ENCODE data around the gene IQGAP3.
"Not testable (repeated sequence)": the region's sequence is repeated elsewhere in the genome, so short reads cannot be mapped to it uniquely, and the experiment has no call there.

IQGAP3 gene

DNA sequence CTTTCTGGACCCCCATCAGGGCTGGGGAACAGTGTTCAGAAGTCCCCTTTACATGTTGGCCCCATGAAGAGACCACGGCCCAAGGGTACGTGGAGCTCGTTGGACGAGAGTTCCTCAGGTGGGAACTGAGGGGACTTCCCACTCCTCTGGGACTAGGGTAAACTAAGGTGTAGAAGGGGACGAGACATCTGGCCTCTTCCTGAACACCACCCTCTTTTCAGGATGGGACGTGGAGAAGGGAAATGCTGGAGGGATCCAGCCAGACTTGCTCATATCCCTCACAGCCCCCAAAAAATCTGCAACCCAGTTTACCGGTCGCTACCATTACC, 21.3 kb upstream of the IQGAP3 start:
- DNase-seq, result no peak

DNA sequence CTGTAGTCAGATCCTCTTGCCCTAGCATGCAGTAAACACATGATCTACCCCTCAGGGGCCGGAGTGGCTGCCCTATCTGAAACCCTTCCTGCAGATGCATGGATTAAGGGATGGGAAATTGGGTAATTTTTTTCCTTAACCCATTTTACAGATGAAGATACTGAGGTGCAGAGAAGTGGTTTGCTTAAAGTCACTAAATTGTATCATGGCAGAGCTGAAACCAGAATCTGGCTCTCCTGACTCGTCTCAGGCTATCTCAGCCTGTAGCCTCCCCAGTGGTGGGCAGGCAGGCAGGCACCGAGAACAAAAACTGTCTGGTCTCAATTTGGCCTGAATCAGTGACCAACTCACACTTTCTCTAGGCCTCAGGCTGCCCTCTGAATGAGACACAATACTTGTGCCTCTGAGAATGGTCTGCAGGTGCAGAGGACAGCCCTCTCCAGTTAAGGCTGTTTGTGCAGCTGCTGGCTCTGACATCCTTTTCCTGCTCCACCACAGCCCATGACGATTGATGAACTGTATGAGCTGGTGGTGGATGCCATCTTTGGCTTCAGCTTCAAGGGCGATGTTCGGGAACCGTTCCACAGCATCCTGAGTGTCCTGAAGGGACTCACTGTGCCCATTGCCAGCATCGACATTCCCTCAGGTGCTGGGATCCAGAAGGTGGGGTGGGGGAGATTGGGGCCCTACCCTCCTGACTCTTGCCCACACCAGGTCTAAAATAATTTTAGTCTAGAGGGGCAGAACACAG, 20.7 kb upstream of the IQGAP3 start:
- no peak for DNase-seq

- DNase-seq, result no peak
These were observed 20.0 kb upstream of the IQGAP3 start for GRCh38 chr1:156592158-156592909.

DNA sequence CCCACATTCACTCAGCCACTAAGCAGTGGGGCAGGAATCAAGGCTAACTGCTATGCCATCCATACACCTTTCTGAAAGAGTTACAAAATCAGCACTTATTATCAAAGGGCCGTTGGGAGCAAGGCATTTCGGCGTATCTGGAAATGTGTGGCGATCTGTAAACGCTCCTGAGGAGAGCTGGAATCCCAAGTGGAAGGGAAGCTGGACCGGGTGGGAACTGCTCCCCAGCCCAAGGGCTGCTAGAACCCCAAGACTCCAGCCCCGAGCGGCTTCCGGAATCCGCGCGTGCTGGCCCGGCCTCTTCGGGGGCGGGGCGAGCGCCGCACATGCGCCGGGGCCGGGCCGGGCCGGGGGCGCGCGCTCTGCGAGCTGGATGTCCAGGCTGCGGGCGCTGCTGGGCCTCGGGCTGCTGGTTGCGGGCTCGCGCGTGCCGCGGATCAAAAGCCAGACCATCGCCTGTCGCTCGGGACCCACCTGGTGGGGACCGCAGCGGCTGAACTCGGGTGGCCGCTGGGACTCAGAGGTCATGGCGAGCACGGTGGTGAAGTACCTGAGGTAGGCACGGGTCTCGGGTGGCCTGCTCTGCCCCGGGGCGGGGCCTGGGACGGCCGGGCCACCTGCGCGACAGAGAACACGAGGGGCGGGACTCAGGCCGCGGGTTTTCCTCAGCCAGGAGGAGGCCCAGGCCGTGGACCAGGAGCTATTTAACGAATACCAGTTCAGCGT, 19.2 kb upstream of the IQGAP3 start, which contains the start of gene NAXE:
NAXE (plus strand) TSS at position 345 of the 726 bp plus-strand sequence; CDS start at position 374, 29 bp downstream.
- DNase-seq, result no peak

GRCh38 chr1:156591181-156591431, 18.7 kb upstream of the IQGAP3 start:
- no peak for DNase-seq

DNA sequence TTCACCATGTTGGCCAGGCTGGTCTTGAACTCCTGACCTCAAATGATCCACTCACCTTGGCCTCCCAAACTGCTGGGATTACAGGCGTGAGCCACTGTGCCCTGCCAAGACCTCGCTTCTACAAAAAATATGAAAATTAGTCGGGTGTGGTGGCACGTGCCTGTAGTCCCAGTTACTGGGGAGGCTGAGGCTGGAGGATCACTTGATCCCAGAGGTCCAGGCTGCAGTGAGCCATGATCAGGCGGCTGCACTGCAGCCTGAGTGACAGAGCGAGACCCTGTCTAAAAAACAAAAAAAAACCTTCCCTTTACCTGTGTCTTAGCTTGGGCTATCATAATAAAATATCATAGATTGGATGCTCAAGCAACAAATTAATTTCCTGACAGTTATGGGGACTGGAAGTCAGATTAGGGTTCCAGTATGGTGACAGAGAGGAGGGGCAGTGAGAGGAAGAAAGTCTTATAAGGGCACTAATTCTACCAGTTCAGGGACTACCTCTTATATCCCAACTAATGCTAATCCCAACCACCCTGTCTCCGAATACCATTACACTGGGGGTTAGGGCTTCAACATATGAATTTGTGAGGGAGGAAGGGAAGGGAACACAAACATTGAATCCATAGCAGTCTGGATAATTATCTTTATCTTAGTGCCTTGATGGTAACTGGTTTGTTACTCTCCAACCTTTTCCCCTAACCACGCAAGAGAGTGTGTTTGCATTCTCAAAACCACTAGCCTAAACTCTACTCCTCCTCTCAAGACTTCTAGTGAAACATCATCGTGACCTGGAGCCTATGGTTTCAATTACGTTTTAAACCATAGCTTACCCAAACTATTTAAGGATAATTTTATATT, 18.2 kb upstream of the IQGAP3 start:
- no peak for DNase-seq

GRCh38 chr1:156589546-156589945, 17.2 kb upstream of the IQGAP3 start:
- DNase-seq, result no peak

DNA sequence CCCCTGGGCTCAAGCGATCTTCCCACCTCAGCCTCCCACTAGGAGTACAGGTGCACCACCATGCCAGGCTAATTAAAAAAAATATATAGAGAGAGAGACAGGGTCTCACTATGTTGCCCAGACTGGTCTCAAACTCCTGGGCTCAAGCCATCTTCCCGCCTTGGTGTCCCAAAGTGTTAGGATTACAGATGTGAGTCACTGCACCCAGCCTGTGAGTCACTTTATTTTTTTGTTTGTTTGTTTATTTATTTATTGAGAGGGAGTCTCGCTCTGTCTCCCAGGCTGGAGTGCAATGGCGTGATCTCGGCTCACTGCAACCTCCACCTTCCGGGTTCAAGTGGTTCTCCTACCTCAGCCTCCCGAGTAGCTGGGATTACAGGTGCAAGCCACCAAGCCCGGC, 15.6 kb upstream of the IQGAP3 start:
- DNase-seq, result not testable (repeated sequence)

- DNase-seq, result no peak
These were observed 14.6 kb upstream of the IQGAP3 start for GRCh38 chr1:156586892-156587477.

DNA sequence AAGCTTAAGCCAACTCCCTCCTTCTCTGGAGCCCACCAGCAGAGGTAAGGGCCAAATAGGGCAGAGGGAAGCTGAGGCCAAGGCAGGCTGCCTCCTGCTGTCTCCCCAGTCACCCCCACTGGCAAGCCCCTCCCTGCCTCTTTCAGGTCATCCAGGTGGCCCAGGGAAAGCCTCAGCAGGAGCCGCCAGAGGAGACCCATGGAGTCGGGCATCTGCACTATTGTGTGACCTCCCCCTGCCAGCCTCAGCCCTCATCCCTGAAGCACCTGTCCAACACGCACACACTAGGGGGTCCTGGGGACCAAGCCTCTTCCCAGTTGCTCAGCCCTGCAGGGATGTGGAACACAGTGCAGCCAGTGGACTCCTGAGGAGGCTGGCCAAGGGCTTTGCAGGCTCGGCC, 14.0 kb upstream of the IQGAP3 start:
- DNase-seq, result no peak

GRCh38 chr1:156584813-156585212, 12.4 kb upstream of the IQGAP3 start:
- DNase-seq, result no peak

DNA sequence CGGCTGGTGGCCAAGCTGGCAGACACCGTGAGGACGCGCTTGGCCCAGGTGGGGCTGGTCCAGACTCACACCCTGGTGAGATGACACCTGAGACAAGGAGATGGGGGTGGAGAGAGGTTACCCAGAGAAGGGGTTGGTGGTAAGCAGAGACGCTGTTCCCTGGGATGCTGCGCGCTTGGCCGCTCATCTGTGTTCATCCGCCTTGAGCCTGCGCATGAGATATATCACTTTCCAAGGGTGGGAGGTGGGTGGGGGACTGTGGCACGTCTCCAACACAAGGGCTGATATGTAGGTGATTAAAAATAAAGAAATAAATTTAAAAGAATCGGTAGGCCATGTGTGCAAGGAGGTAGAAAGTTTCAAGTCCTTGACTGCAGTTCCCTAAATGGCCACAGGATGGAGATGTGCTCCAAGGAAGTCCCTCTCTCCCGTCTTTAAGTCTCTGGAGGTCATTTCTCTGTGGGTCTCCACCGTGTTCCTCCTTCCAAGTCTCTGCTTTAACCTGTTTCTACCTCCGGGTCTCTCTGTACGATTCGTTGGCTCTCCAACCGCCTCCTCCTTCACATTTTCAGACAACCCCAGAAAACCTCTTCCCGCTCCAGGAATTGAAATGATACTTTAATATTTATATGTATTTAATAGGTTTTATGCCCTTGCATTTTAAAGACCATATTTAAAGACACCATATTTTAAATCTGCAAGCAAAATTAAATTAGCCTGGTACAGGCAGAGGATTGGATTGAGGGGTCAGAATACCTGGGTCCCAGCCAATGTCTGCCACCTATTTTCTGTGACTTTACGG, 11.7 kb upstream of the IQGAP3 start:
- peak; percentile 45 for DNase-seq

DNA sequence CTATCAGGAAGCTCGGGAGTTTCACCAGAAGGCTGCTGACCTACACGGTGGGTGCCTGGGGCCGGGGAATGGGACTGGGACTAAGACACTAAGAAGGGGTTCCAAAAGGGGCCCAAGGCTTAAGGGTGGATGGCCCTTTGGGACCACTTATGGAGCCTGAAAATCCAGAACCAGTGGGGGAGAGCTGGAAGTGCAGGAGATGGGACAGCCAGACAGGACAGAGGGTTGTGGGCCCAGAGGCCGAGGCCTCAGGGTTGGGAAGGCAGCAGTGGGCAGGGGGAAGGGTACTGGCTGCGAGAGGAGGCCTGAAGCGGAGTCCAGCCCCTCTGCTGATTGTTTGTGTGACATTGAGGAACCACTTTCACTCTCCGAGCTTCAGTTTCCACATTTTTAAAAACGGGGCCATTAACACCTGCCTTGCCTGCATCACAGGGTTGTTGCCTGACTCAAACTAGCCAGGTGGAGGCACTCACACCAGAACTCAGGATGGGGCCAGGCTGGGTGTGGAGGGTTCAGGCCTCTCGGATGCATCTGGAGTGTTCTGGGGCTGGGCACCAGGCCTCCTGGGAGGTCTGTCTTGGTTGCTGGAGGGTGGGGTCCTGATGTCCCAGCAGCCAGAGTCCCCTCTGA, 10.1 kb upstream of the IQGAP3 start:
- no peak for DNase-seq

- no peak for DNase-seq
These were observed 9.5 kb upstream of the IQGAP3 start for GRCh38 chr1:156581661-156582387.

DNA sequence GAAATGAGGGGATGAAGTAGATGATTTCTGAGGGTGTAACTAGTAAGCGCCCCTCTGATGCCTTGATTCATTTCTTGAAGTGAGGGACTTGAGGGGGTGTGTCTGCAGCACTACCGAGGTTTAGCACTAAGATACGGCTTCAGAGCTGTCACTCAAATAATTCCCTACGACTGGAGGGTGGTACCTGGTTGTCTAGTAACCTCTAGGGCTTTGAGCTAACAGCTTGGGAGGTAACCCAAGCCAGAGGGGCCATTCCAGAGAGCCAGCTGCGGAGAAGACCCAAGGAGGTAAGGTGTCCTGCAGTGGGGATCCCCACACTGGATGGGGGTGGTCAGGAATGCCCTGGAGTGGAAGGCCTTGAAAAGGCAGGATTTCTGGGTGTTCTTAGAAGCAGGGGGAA, 7.1 kb upstream of the IQGAP3 start, which contains the start of gene TTC24:
TTC24 (plus strand) TSS at position 252 of the 400 bp plus-strand sequence. CDS start 1,642 bp downstream, outside the sequence.
- DNase-seq, result peak; percentile 35

DNA sequence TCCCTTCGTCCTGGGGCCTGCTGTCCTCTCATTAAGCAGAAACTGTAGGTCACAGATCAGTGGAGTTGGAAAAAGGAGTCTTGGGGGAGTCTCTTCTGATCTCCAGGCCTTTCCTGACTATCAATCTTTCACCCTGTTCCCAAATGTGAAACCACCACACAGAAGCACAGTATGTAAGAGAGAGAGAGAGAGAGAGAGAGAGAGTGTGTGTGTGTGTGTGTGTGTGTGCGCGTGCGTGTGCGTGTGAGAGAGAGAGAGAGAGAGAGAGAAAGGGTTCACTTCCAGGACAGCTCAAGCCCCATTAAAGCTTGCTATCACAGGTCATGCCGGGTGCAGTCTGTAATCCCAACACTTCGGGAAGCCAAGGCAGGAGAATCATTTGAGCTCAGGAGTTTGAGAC, 5.7 kb upstream of the IQGAP3 start:
- no peak for DNase-seq

GRCh38 chr1:156577550-156577949, 5.2 kb upstream of the IQGAP3 start:
- DNase-seq, result peak; percentile 36

DNA sequence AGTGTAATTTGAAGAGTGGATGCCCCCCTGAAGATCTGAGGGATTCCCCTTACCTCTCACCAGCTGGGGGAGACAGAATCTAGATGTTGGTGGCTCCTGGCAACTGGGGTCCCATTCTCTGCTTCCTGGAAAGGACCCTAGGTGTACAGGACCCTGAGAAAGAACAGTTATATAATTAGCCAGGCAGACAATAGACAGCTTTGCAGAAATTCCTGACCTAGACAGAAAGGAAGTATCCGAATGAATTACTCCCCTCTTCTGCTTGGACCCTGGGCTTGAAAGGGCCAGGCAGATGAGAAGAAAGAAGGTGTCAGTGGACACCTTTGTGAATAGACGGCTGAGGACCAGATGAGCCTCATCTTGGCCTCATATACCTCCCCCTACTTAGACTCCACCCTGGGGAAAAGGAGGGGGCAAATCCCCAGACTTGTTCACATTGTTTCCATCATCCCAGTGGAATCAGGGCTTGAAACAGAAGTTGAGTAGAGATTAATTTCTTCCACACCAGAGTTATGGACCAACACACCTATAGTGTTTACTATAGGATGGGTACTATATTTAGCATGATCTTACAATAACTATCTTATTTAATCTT, 1.8 kb upstream of the IQGAP3 start:
- DNase-seq, result no peak

- no peak for DNase-seq
These were observed 276 bp upstream of the IQGAP3 start for GRCh38 chr1:156572663-156573018.

DNA sequence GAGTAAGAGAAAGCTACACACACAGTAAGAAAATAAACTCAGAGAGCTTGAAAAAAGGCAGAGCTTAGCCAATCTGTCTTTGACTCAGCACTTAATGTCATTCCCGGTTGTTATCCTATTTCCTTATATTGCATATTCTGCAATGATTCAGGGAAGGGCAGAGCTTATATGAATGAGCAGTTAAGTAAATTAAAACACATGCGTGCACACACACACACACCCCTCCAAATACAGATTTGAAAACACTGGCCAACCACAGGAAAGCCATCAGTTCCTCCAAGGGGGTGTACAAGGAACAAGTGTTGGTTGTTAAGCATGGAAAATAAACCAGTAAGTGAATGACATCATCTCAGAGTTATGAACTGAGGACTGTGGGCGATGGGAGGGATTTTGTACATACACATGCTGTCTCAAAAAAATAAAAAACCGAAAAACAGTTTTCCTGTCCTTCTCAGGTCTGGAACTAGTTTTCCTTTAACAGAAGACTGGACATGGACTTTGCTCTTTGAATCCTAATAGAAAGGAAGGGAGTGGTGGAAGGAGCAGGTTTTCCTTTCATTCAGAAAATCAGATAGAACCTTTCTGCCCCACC, 1.0 kb downstream of the IQGAP3 start:
- no peak for DNase-seq
